Naive thymus-derived CD8-positive, alpha-beta T cell (primary cell): ENCODE measurements around the gene CAVIN2. TPM values are rescaled to one million over a fixed set of nuclear protein-coding genes. Genes with fewer than 3 reads are reported as not detected.

Experiments used
- ATAC-seq, 2 donors: fragments of 150-1000 bp; cut with Tn5 transposase in 1 of 2; sonication (Bioruptor Pico), chemical (Tn5 transposase) in 1 of 2; 1 replicate in 1 of 2; 2 replicates in 1 of 2; pipeline ENCODE4 v1.10.0; 2021; ENCODE audit warnings: mild to moderate bottlenecking in 2 of 2, moderate library complexity in 2 of 2
- POLR2A ChIA-PET: fragments of 350-600 bp; sonication (Branson Sonifier 250); formaldehyde crosslinking; loops from one replicate; lab custom pipeline; 2021; ENCODE audit warnings: antibody characterized with exemption; lab: Charles Lee
- DNase-seq, 10 donors: peaks; one replicate each; pipeline versions ENCODE4 v3.0.0 to v3.0.0-alpha.2; 2020 to 2022
- H3K27ac Mint-ChIP-seq, 10 donors: one replicate each; pipeline ENCODE4 v1.8.0; 2020 to 2022; ENCODE audit warnings: mild to moderate bottlenecking in 10 of 10, mixed read lengths in 10 of 10, moderate library complexity in 4 of 10, inconsistent platforms in 1 of 10
- H3K27me3 Mint-ChIP-seq, 5 donors: one replicate each; pipeline ENCODE4 v1.8.0; 2021 to 2022; ENCODE audit warnings: mixed read lengths in 5 of 5
- H3K36me3 Mint-ChIP-seq, 3 donors: one replicate each; pipeline ENCODE4 v1.8.0; 2020 to 2022; ENCODE audit warnings: mixed read lengths in 3 of 3, mild to moderate bottlenecking in 2 of 3, inconsistent platforms in 1 of 3
- H3K4me1 Mint-ChIP-seq, 4 donors: one replicate each; pipeline ENCODE4 v1.8.0; 2021 to 2022; ENCODE audit warnings: mixed read lengths in 4 of 4
- H3K4me3 Mint-ChIP-seq, 10 donors: one replicate each; pipeline ENCODE4 v1.8.0; 2020 to 2022; ENCODE audit warnings: mild to moderate bottlenecking in 10 of 10, mixed read lengths in 10 of 10, moderate library complexity in 6 of 10, inconsistent platforms in 1 of 10
- H3K9me3 Mint-ChIP-seq, 9 donors: one replicate each; pipeline ENCODE4 v1.8.0; 2020 to 2022; ENCODE audit warnings: mixed read lengths in 9 of 9, mild to moderate bottlenecking in 3 of 9, inconsistent platforms in 1 of 9, moderate library complexity in 1 of 9
- polyA plus RNA-seq, 3 donors: library from polyadenylated mRNA; unstranded; fragments of 300-500 nt; fragmentation: Illumina TruSeq; gene quantifications; one replicate each; pipeline ENCODE4 v1.2.3, GENCODE V29; 2021
- total RNA-seq, 8 experiments: library from RNA in 2 of 8; stranded (reverse) in 2 of 8; gene quantifications; one replicate each; pipeline ENCODE4 v1.2.3 and lab custom pipeline; 2021 to 2026

The CAVIN2 gene
- not detected for total RNA-seq
- polyA plus RNA-seq: not detected
- total RNA-seq (lab: John Stamatoyannopoulos, UW): 0 to 0.09 (median 0) reads per million in 6 experiments

GRCh38 chr2:191846515-191847476 is at the start of gene CAVIN2:
CAVIN2 (minus strand) TSS chr2:191847088; CDS start chr2:191846925, 163 bp downstream.
- peak within 1 kb of the TSS in 1 of 10 donors; percentile 53 for H3K27ac Mint-ChIP-seq
- DNase-seq: no peak
- H3K9me3 Mint-ChIP-seq: no peaks in the 10 kb centered on the region
- no peaks in the 10 kb centered on the region for H3K36me3 Mint-ChIP-seq
- ATAC-seq: peak in 1 of 2 donors; percentile 16
- peak within 1 kb of the TSS in 1 of 10 donors; percentile 11 for H3K4me3 Mint-ChIP-seq
- POLR2A ChIA-PET: no interaction called here
- peaks cover 3 to 19% (median 10%) of the 10 kb centered on the region in 4 donors for H3K4me1 Mint-ChIP-seq
- H3K27me3 Mint-ChIP-seq: peaks cover 13 to 41% (median 21%) of the 10 kb centered on the region in 5 donors

GRCh38 chr2:191895743-191896142 is 48.9 kb upstream of the CAVIN2 start:
- ATAC-seq: no peak

GRCh38 chr2:191895195-191895594 is 48.3 kb upstream of the CAVIN2 start:
- peaks cover 0 to 18% (median 9%) of the 10 kb centered on the region in 5 donors for H3K27me3 Mint-ChIP-seq
- H3K4me1 Mint-ChIP-seq: no peaks in the 10 kb centered on the region
- H3K36me3 Mint-ChIP-seq: no peaks in the 10 kb centered on the region
- DNase-seq: no peak
- POLR2A ChIA-PET: no interaction called here
- ATAC-seq: no peak
- H3K27ac Mint-ChIP-seq: no peak overlapping the region
- peaks cover 0 to under 1% (median 0%) of the 10 kb centered on the region in 9 donors for H3K9me3 Mint-ChIP-seq
- no peak overlapping the region for H3K4me3 Mint-ChIP-seq

More at GRCh38 chr2:191895743-191896142, 48.9 kb upstream of the CAVIN2 start:
- Mint-ChIP-seq H3K9me3 (peaks cover 0 to 4% (median 0%) of the 10 kb centered on the region in 9 donors), H3K4me1 (no peaks in the 10 kb centered on the region), H3K4me3 (no peak overlapping the region), H3K27me3 (peaks cover 4 to 18% (median 13%) of the 10 kb centered on the region in 5 donors), H3K27ac (no peak overlapping the region), H3K36me3 (no peaks in the 10 kb centered on the region)
- POLR2A ChIA-PET: no interaction called here
- no peak for DNase-seq

- POLR2A ChIA-PET: no interaction called here
- ATAC-seq: no peak
- H3K4me3 Mint-ChIP-seq: no peak overlapping the region
- no peaks in the 10 kb centered on the region for H3K36me3 Mint-ChIP-seq
- no peak overlapping the region for H3K27ac Mint-ChIP-seq
- DNase-seq: no peak
- peaks cover 0 to 18% (median 8%) of the 10 kb centered on the region in 5 donors for H3K27me3 Mint-ChIP-seq
- H3K9me3 Mint-ChIP-seq: no peaks in the 10 kb centered on the region
- no peaks in the 10 kb centered on the region for H3K4me1 Mint-ChIP-seq
Observed at GRCh38 chr2:191894681-191895147, 47.8 kb upstream of the CAVIN2 start.

GRCh38 chr2:191892391-191892790 is 45.5 kb upstream of the CAVIN2 start:
- POLR2A ChIA-PET: no interaction called here
- H3K36me3 Mint-ChIP-seq: no peaks in the 10 kb centered on the region

GRCh38 chr2:191891656-191892055 is 44.8 kb upstream of the CAVIN2 start:
- ATAC-seq (no peak), DNase-seq (no peak)
- Mint-ChIP-seq H3K27ac (no peak overlapping the region), H3K4me1 (no peaks in the 10 kb centered on the region), H3K9me3 (no peaks in the 10 kb centered on the region), H3K36me3 (no peaks in the 10 kb centered on the region), H3K4me3 (no peak overlapping the region), H3K27me3 (peaks cover 0 to 18% (median 6%) of the 10 kb centered on the region in 5 donors)
- POLR2A ChIA-PET: no interaction called here

More at GRCh38 chr2:191892391-191892790, 45.5 kb upstream of the CAVIN2 start:
- DNase-seq (no peak), ATAC-seq (no peak)
- Mint-ChIP-seq H3K27me3 (peaks cover 0 to 18% (median 6%) of the 10 kb centered on the region in 5 donors), H3K27ac (no peak overlapping the region), H3K4me3 (no peak overlapping the region), H3K4me1 (no peaks in the 10 kb centered on the region), H3K9me3 (no peaks in the 10 kb centered on the region)

- H3K4me1 Mint-ChIP-seq: no peaks in the 10 kb centered on the region
- ATAC-seq (no peak), DNase-seq (no peak)
- H3K27ac Mint-ChIP-seq: no peak overlapping the region
- no peak overlapping the region for H3K4me3 Mint-ChIP-seq
- peaks cover 0 to 18% (median 6%) of the 10 kb centered on the region in 5 donors for H3K27me3 Mint-ChIP-seq
- H3K36me3 Mint-ChIP-seq: no peaks in the 10 kb centered on the region
- H3K9me3 Mint-ChIP-seq: no peaks in the 10 kb centered on the region
- POLR2A ChIA-PET: no interaction called here
Observed at GRCh38 chr2:191889931-191890330, 43.0 kb upstream of the CAVIN2 start.

GRCh38 chr2:191888400-191889166 is 41.7 kb upstream of the CAVIN2 start:
- Mint-ChIP-seq H3K27ac (no peak overlapping the region), H3K4me1 (no peaks in the 10 kb centered on the region), H3K27me3 (peaks cover 0 to 18% (median 6%) of the 10 kb centered on the region in 5 donors), H3K4me3 (no peak overlapping the region), H3K9me3 (no peaks in the 10 kb centered on the region), H3K36me3 (no peaks in the 10 kb centered on the region)
- no peak for DNase-seq
- no peak for ATAC-seq
- POLR2A ChIA-PET: no interaction called here

- POLR2A ChIA-PET: no interaction called here
- Mint-ChIP-seq H3K9me3 (peaks cover 0 to 2% (median 0%) of the 10 kb centered on the region in 9 donors), H3K4me3 (no peak overlapping the region), H3K27me3 (peaks cover 0 to 8% (median 0%) of the 10 kb centered on the region in 5 donors), H3K4me1 (no peaks in the 10 kb centered on the region), H3K36me3 (no peaks in the 10 kb centered on the region), H3K27ac (no peak overlapping the region)
- DNase-seq (no peak), ATAC-seq (no peak)
Observed at GRCh38 chr2:191885650-191886049, 38.8 kb upstream of the CAVIN2 start.

- H3K9me3 Mint-ChIP-seq: peaks cover 0 to 2% (median 0%) of the 10 kb centered on the region in 9 donors
- no peaks in the 10 kb centered on the region for H3K4me1 Mint-ChIP-seq
- no peak overlapping the region for H3K4me3 Mint-ChIP-seq
- no peak for DNase-seq
- H3K36me3 Mint-ChIP-seq: no peaks in the 10 kb centered on the region
- ATAC-seq: no peak
- POLR2A ChIA-PET: no interaction called here
- no peak overlapping the region for H3K27ac Mint-ChIP-seq
- peaks cover 0 to 12% (median 2%) of the 10 kb centered on the region in 5 donors for H3K27me3 Mint-ChIP-seq
Observed at GRCh38 chr2:191885098-191885497, 38.2 kb upstream of the CAVIN2 start.

GRCh38 chr2:191881982-191882816 is 35.3 kb upstream of the CAVIN2 start:
- ATAC-seq (no peak), DNase-seq (no peak)
- POLR2A ChIA-PET: no interaction called here
- Mint-ChIP-seq H3K4me3 (no peak overlapping the region), H3K36me3 (no peaks in the 10 kb centered on the region), H3K27ac (no peak overlapping the region), H3K4me1 (no peaks in the 10 kb centered on the region), H3K27me3 (peaks cover 0 to 16% (median 4%) of the 10 kb centered on the region in 5 donors), H3K9me3 (peaks cover 0 to 2% (median 0%) of the 10 kb centered on the region in 9 donors)
